HTR-8/SVneo (cell line): ENCODE data around the gene CCT8.

Experiments
- DNase-seq: peaks from one replicate; pipeline ENCODE4 v3.0.0; 2011; ENCODE audit warnings: low spot score, mixed read lengths; ENCODE audit not compliant: insufficient read length
- FAIRE-seq: peaks from 2 replicates; lab custom pipeline; 2011; peaks lifted over from hg19 to GRCh38; lab: Jason Lieb, UNC

CCT8 gene, protein sequence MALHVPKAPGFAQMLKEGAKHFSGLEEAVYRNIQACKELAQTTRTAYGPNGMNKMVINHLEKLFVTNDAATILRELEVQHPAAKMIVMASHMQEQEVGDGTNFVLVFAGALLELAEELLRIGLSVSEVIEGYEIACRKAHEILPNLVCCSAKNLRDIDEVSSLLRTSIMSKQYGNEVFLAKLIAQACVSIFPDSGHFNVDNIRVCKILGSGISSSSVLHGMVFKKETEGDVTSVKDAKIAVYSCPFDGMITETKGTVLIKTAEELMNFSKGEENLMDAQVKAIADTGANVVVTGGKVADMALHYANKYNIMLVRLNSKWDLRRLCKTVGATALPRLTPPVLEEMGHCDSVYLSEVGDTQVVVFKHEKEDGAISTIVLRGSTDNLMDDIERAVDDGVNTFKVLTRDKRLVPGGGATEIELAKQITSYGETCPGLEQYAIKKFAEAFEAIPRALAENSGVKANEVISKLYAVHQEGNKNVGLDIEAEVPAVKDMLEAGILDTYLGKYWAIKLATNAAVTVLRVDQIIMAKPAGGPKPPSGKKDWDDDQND

GRCh38 chr21:29073222-29074006 is at the start of gene CCT8:
Gene CCT8, minus strand, starts transcription at chr21:29073648. Its CDS starts 58 bp downstream, at chr21:29073590.
- DNase-seq (peak; percentile 97), FAIRE-seq (peak; percentile 87)

- DNase-seq (no peak), FAIRE-seq (no peak)
Measured at GRCh38 chr21:29121759-29122158, 48.3 kb upstream of the CCT8 start.

GRCh38 chr21:29117372-29117955 is 44.0 kb upstream of the CCT8 start:
- FAIRE-seq, result no peak

GRCh38 chr21:29115899-29116298 is 42.5 kb upstream of the CCT8 start:
- DNase-seq (no peak), FAIRE-seq (no peak)

More at GRCh38 chr21:29117372-29117955, 44.0 kb upstream of the CCT8 start:
- no peak for DNase-seq

- no peak for FAIRE-seq
- peak; percentile 65 for DNase-seq
Measured at GRCh38 chr21:29114765-29115500, 41.5 kb upstream of the CCT8 start.

GRCh38 chr21:29105218-29105617 is 31.8 kb upstream of the CCT8 start:
- peak; percentile 40 for DNase-seq
- FAIRE-seq, result peak; percentile 87

- FAIRE-seq, result no peak
- DNase-seq, result no peak
Measured at GRCh38 chr21:29104239-29104708, 30.8 kb upstream of the CCT8 start.

DNA sequence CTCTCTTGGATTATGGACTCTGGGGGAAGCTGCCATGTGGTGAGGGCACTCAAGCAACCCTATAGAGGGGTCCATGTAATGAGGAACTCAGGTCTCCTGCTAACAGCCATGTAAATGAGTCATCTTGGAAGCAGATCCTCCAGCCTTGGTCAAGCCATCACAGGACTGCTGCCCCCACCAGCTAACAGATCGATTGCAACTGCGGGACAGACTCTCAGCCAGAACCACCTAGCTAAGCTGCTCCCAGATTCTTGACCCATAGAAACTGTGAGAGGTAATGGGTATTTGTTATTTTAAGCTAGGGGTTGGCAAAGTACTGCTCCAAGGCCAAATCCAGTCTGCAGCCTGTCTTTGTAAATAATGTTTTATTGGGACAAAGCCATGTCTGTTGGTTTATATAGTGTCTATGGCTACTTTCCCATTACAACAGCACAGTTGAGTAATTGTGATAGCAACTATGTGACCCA is 29.4 kb upstream of the CCT8 start:
- FAIRE-seq, result no peak
- no peak for DNase-seq

DNA sequence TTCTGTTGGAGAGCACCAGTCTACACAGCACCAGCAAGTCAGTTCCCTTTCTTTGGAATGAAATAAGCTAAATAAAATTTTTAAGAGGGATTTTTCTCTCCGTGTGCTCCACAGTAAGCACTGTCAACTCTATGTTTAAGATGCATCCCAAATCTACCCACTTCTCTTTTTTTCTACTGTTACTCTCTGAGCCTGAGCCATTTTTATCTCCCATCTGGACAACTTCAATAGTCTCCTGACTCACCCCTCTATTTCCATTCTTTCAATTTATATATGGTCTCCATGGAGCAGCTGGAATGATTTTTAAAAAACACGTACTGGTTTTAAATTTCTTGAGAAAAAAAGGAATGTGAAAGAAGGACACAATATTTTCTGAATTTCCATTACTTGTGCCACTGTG is 24.7 kb upstream of the CCT8 start:
- FAIRE-seq (no peak), DNase-seq (no peak)

DNA sequence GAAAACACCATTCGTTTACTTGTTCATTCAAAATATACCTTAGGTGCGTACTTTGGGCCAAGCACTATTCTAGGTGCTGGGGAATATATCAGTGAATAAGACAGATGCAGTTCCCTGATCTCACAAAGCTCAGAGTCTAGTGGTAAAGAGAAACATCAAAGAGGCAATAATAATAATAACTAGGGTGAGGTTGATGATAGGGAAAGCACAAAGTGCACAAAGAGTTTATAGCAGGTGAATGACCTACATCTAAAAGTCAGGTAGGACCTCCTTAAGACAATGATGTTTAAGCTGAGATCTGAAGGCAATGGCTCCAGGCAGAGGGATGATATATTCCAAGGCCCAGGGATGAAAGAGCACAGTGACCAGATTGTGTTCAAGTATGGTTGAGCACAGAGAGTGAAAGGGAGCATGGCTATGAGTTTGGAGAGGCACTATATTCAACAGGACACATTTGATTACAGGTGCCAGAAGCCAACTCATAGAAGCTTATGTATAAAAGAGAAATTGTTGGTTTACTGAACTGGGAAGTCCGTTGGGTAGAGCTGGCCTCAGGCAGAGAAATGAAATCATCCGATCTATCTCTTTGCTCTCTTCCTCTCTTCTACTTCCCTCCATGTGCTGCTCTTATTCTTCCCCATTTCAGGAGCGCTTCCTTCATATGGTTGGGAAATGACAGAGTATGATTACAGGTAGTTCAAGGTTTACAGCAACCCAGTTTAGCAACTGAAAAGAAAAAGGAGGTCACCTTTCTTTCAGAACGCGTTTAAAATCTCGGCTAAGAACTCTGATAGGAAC is 23.0 kb upstream of the CCT8 start:
- FAIRE-seq (no peak), DNase-seq (no peak)

- FAIRE-seq (peak; percentile 51), DNase-seq (peak; percentile 48)
Measured at GRCh38 chr21:29092102-29092959, 18.9 kb upstream of the CCT8 start.

DNA sequence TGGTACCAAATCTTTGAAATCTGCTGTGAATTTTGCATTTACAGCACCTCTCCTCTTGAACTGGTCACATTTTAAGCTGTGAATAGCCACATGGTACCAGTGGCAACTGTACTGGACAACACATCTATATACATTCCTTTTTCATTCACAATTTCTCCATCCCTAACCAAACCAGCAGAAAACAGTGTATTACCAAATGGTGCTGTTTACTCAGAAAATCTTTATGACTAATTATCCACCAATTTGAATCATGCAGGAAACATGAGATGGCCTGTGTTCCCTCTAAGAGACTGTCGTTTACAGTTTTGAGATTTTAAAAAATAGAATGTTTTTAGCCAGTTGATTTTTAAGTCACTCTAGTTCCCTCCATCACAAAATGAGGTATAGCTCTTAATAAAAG is 17.6 kb upstream of the CCT8 start:
- DNase-seq (peak; percentile 56), FAIRE-seq (no peak)

DNA sequence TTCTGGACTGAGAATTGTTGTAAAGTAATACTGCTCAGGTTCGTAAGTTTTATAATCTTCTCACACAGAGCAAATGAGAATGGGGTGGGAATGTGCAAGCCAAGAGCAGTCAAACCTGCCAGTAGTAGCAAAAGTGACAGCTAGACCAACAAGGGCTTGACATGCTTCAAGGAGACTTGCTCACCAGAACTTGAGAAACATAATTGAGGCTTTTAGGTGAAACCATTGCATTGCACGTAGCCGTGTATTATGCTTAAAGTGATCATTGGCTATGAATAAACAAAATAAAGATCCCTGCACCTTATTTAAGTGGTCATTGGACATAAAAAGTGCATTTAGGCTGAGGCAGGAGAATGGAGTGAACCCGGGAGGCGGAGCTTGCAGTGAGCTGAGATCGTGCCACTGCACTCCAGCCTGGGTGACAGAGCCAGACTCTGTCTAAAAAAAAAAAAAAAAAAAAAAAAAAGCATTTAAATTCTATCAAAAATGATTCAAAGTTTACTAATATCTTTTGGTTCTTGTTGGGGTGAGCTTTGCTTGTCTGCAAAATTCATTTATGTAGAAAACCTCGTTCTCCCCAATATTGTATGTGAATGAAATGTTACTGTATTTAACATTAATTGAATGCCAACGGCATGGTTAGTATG is 11.8 kb upstream of the CCT8 start:
- FAIRE-seq, result no peak
- no peak for DNase-seq

DNA sequence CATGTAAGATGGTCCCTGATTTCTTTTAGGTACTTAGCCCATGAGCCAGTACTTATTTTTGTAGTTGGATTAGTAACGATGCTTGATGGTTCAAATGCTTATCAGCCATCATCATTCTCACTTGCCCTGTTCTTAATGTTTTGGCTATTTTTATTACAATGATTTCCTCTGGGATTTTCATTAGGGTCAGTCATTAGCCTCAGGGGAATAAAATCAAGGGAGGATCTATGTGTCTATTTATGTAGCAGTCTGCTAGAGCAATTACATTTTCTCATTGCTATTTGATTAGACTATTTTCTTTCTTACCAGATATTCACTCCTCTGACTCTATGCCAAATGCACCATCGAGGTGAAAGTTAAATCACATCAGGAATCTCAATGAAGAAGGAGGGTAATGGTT is 10.9 kb upstream of the CCT8 start:
- DNase-seq (no peak), FAIRE-seq (no peak)

GRCh38 chr21:29083306-29083705 is 9.9 kb upstream of the CCT8 start:
- FAIRE-seq (no peak), DNase-seq (no peak)

DNA sequence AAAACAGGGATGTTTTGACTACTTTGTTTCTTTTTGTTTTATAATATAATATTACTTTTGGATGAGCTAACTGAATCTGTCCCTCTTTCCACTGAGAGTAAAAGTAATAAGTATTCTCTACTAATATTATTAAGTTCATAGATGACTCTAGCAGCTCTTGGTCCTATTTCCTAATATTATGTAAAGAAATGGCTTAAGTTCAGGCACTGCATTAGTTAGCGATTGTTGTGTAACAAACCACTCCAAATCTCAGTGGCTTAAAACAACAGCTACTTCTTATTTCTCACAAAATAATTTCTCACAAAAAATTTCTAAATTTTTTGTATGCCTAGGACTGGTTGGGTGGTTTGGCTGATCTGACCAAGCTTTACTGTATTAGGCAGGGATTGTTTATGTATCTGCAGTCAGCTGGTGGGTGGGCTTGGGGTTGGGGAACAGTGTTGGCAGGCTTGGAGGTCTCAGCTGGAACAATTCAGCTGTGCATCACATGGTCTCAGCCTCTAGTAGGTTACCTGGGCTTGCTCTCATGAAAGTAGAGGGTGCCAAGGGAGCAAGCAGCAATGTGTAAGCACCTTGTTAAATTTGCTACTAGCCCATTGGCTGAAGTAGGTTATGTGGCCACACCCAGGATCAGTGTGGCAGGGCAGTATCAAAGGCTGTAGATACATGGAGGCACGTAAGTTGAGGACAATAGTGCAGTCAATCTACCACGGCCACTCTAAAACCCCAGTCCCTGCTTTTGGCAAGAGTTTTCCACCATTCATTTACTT is 8.8 kb upstream of the CCT8 start:
- DNase-seq, result no peak
- no peak for FAIRE-seq

DNA sequence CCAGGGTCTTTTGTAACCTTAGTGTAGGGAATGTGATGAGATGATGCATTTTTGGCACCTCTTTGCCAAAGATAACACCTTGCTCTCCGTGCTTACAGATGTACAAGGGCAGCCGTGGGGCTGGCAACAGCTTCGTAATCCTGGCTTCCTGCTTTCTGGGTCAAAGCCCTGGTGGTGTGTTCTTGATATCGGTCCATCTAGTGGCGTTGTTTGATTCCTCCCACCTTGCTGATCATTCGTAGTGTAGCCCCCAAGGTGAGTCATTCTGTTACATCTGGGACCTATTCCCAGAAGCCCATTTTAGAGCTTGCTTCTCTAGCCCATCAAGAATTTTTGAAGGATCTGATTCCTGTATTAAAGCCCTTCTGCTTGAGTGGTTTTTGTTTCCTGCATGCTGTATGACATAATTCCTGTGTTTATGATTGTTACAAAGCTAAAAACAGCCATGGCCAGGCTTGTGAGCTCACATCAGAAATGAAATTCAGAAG is 7.0 kb upstream of the CCT8 start:
- no peak for DNase-seq
- FAIRE-seq, result no peak
